GM21360 (cell line): ENCODE data around the gene PROKR1.

Source experiments
- ATAC-seq: cut with Tn5 transposase; IDR thresholded peaks from one replicate; pipeline ENCODE4 v1.9.1; 2021; ENCODE audit warnings: mild to moderate bottlenecking, moderate library complexity; ENCODE audit not compliant: unreplicated experiment

PROKR1 gene

DNA sequence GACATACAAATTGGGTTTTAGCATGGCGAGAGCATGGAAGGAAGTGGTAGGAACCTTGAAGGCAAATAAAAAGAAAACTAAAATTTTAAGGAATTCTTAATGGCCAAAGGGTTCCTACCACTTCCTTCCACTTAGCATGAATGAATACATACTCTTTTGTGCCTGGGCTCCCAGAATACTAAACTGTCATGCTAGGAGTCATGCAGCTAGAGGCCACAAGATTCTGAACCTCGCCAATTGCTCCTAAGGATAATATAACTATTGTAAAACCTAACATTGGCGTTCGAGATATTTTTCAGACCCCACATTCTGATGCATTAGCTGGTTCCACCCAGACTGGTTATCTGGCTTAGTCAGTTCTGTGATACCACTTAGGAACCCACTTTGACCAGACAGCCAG, 52.6 kb downstream of the PROKR1 start:
- no peak for ATAC-seq

DNA sequence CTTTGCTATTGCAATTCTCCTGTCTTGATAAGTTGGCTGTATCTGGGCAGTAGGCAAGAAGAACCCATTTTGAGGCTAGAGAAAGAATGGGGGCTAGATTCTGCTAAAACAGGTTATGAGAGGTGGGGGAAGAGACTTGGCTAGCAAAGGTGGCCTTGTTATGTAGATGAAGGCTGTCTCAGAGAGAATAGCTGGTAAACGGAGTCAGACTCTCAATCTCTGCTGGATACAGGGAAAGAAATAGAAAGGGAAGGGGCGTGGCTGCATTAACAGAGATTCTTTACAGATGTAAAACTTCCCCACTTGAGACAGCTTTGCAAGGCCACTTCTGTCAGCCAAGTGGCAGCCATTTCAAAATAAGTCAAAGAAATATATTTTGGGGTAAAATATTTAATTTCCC, 53.2 kb downstream of the PROKR1 start:
- ATAC-seq, result no peak

DNA sequence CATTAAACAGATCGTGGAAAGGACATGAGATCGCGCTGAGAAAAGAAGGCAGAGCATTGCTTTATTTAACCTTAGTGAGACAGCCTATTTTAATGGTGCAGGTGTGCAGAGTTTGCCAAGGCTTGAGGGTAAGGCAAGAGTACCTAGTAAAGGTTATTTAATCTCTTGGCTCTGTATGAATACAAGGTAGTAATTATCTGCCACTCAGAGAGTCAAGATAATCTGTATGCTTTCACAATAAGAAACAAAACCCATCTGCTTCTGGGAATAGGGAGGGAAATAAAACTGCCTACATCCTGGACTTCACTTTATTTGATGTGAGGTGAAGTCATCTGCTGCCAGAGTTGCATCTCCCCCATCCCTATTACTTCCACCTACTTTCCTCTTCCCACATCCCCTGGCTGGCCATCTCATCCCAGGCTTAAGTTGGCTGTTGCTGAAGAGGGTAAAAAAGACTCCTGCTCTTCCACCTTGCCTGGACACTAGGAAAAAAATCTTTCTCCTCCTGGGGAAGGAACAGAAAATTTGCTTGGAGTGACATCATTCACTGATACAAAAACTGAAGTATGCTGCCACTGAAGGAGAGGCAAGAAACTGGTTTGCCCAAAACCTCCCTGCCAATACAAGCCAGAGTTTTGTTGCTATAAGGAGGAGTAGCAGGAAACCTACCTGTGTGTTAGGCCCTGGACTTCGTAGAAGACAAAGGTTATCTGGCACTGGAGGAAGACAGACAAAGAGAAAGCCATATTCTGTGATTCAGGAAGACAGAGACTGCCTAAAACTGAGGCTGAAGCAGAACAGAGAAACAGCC, 55.4 kb downstream of the PROKR1 start:
- ATAC-seq, result no peak

DNA sequence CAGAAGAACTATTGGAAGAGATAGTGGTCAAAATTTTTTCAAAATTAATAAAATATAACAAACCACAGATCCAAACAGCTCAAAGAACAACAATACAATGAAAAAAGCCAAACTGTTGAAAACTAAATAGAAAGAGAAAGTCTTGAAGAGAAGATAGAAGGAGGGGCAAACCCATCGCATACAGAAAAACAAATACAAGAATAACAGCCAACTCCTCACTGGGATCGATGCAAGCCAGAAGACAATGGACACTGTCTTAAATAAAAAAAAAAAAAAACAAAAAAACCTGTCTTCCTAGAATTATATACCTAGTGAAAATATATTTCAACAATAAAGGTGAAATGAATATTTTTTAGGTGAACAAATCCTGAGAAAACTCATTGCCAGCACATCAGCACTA, 57.2 kb downstream of the PROKR1 start:
- ATAC-seq, result no peak

DNA sequence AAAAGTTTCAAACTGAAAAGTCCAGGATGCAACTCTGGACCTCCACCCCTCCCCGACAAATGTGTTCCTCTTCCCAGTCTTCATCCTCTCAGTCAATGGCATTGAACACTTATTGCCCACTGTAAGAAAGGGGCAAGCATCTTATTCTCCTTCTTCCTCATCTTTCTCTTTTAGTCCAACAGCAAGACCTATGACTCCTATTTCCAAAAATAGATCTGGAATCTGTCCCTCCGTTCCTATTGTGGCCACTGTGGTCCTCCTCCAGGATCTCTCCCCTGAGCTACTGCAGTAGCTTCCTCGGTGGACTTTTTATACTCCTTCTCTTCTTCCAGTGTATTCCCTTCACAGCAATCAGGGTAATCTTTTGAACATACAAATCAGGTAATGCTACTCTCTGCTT, 63.3 kb downstream of the PROKR1 start:
- ATAC-seq, result no peak
